Measurements from ENCODE around the gene NUS1. TPM values are rescaled to one million over a fixed set of nuclear protein-coding genes. Genes with fewer than 3 reads are reported as not detected.

NUS1 gene
- total RNA-seq, 4 donors from 2014 or later, result 6.1 to 34.6 (median 25.8) TPM

Other genes with a start within 250 kb of the NUS1 start
- 1 to 10 TPM in 1 of 4 donors, not detected in 3; 2.0 TPM for gene ROS1, start 249.5 kb upstream of the NUS1 start, total RNA-seq
- 10 to 100 TPM in 1 of 4 donors, 1 to 10 TPM in 3; 2.4 to 15.5 (median 4.5) TPM for gene DCBLD1, start 192.8 kb upstream of the NUS1 start, total RNA-seq
- 10 to 100 TPM; 16.5 to 94.7 (median 26.6) TPM for gene GOPC, start 73.0 kb upstream of the NUS1 start, total RNA-seq
- 10 to 100 TPM in 2 of 4 donors, 1 to 10 TPM in 2; 1.0 to 12.1 (median 9.7) TPM for gene SLC35F1, start 231.8 kb downstream of the NUS1 start, total RNA-seq

Measured in uterus (tissue), 4 donors.